H1 (cell line): ENCODE measurements around the gene TRDN. TPM values are rescaled to one million over a fixed set of nuclear protein-coding genes. Genes with fewer than 3 reads are reported as not detected.

Experiments
- CTCF ChIA-PET: fragments of 300-600 bp; sonication (Branson Sonifier 250); formaldehyde crosslinking; loops from one replicate; lab custom pipeline; 2021; ENCODE audit not compliant: partially characterized antibody; lab: Charles Lee
- POLR2A ChIA-PET: fragments of 300-600 bp; sonication (Branson Sonifier 250); formaldehyde crosslinking; loops from one replicate; lab custom pipeline; 2021; ENCODE audit warnings: inconsistent platforms; ENCODE audit not compliant: partially characterized antibody; lab: Charles Lee
- DNase-seq, 2 experiments: peaks; one replicate each; pipeline versions ENCODE4 v3.0.0 to v3.0.0-alpha.2; 2010 to 2022; ENCODE audit warnings: low spot score in 2 of 2, low read depth in 1 of 2, mixed read lengths in 1 of 2
- FAIRE-seq: peaks from 2 replicates; lab custom pipeline; 2011; peaks lifted over from hg19 to GRCh38; lab: Jason Lieb, UNC
- H2AFZ ChIP-seq: 2 replicates; pipeline ENCODE4 v1.8.1; 2012; ENCODE audit warnings: low read length, inconsistent platforms
- H2AK5ac ChIP-seq: 2 replicates; pipeline ENCODE4 v1.6.1; 2013; ENCODE audit warnings: low read depth, low read length
- H2BK120ac ChIP-seq: replicated peaks from 2 replicates; pipeline ENCODE3; 2013; ENCODE audit warnings: low read depth, low read length, inconsistent platforms
- H2BK12ac ChIP-seq: 2 replicates; pipeline ENCODE4 v1.6.1; 2013; ENCODE audit warnings: low read depth, low read length
- H2BK15ac ChIP-seq: 2 replicates; pipeline ENCODE4 v1.6.1; 2013; ENCODE audit warnings: low read length
- H2BK20ac ChIP-seq: 2 replicates; pipeline ENCODE4 v1.6.1; 2013; ENCODE audit warnings: low read length
- H2BK5ac ChIP-seq: 2 replicates; pipeline ENCODE4 v1.6.1; 2013; ENCODE audit warnings: low read depth, low read length
- H3K14ac ChIP-seq: 2 replicates; pipeline ENCODE4 v1.6.1; 2013; ENCODE audit warnings: inconsistent platforms; ENCODE audit not compliant: insufficient read length
- H3K18ac ChIP-seq: 2 replicates; pipeline ENCODE4 v1.6.1; 2013; ENCODE audit warnings: low read length; ENCODE audit errors: extremely low read depth
- H3K23ac ChIP-seq: 2 replicates; pipeline ENCODE4 v1.6.1; 2013; ENCODE audit warnings: inconsistent platforms; ENCODE audit not compliant: insufficient read length
- H3K23me2 ChIP-seq: 2 replicates; pipeline ENCODE4 v1.6.1; 2013; ENCODE audit warnings: low read depth, low read length
- H3K27ac ChIP-seq: 2 replicates; pipeline ENCODE4 v1.6.1; 2011; ENCODE audit warnings: low read depth, low read length, inconsistent platforms
- H3K27me3 ChIP-seq, 4 experiments: replicated peaks in 1 of 4; 1 replicate in 1 of 4; 2 replicates in 3 of 4; pipeline versions ENCODE4 v1.6.1 to v1.8.1; 2011 to 2013; ENCODE audit warnings: low read length in 3 of 4, mild to moderate bottlenecking in 3 of 4, inconsistent platforms in 2 of 4, mixed read lengths in 2 of 4, moderate library complexity in 1 of 4; ENCODE audit not compliant: control insufficient read depth in 3 of 4, insufficient read depth in 3 of 4; ENCODE audit errors: extremely low read depth in 1 of 4
- H3K36me3 ChIP-seq, 4 experiments: 2 replicates each; pipeline versions ENCODE4 v1.6.1 to v1.8.1; 2011 to 2013; ENCODE audit warnings: mild to moderate bottlenecking in 4 of 4, low read length in 3 of 4, moderate library complexity in 2 of 4, control low read depth in 1 of 4, inconsistent platforms in 1 of 4; ENCODE audit not compliant: insufficient read depth in 4 of 4, control insufficient read depth in 2 of 4
- H3K4ac ChIP-seq: replicated peaks from 2 replicates; pipeline ENCODE3; 2013; ENCODE audit warnings: low read length, low read depth, mixed read lengths, inconsistent platforms; ENCODE audit not compliant: insufficient read length
- H3K4me1 ChIP-seq, 4 experiments: replicated peaks in 1 of 4; 1 replicate in 1 of 4; 2 replicates in 3 of 4; pipeline versions ENCODE4 v1.6.1 to v1.8.1; 2011 to 2013; ENCODE audit warnings: low read length in 3 of 4, inconsistent platforms in 2 of 4, mixed read lengths in 1 of 4; ENCODE audit not compliant: insufficient read depth in 4 of 4, control insufficient read depth in 3 of 4
- H3K4me2 ChIP-seq, 2 experiments: 2 replicates each; pipeline versions ENCODE4 v1.6.1 to v1.8.1; 2011 to 2013; ENCODE audit warnings: low read depth in 2 of 2, low read length in 2 of 2, control low read depth in 1 of 2, inconsistent platforms in 1 of 2, mild to moderate bottlenecking in 1 of 2; ENCODE audit not compliant: insufficient read depth in 1 of 2
- H3K4me3 ChIP-seq, 4 experiments: fragments of 200-600, 300-600 bp in 1 of 4; sonication (generic), shearing (Covaris generic), sonication (Bioruptor Twin) in 1 of 4; 2 replicates each; pipeline versions ENCODE4 v1.5.1 to v1.8.1; 2011 to 2016; ENCODE audit warnings: low read length in 4 of 4, low read depth in 3 of 4, control low read depth in 2 of 4, inconsistent platforms in 2 of 4, mild to moderate bottlenecking in 2 of 4, mixed read lengths in 1 of 4, moderate library complexity in 1 of 4; ENCODE audit not compliant: insufficient read depth in 2 of 4; ENCODE audit errors: extremely low read depth in 1 of 4
- H3K56ac ChIP-seq: replicated peaks from 2 replicates; pipeline ENCODE3; 2013; ENCODE audit warnings: low read depth, mild to moderate bottlenecking, mixed read lengths, low read length, inconsistent platforms; ENCODE audit not compliant: insufficient read length
- H3K79me1 ChIP-seq: 2 replicates; pipeline ENCODE4 v1.6.1; 2013; ENCODE audit warnings: low read depth, low read length, control low read depth
- H3K79me2 ChIP-seq, 2 experiments: 2 replicates each; pipeline versions ENCODE4 v1.6.1 to v1.8.1; 2012 to 2013; ENCODE audit warnings: low read length in 2 of 2, mild to moderate bottlenecking in 2 of 2, inconsistent platforms in 1 of 2; ENCODE audit not compliant: insufficient read depth in 2 of 2, control insufficient read depth in 1 of 2
- H3K9ac ChIP-seq, 4 experiments: replicated peaks in 1 of 4; 1 replicate in 1 of 4; 2 replicates in 3 of 4; pipeline versions ENCODE4 v1.6.1 to v1.8.1; 2011 to 2013; ENCODE audit warnings: low read depth in 3 of 4, low read length in 3 of 4, control low read depth in 2 of 4, mild to moderate bottlenecking in 2 of 4, moderate library complexity in 2 of 4, inconsistent platforms in 1 of 4; ENCODE audit errors: extremely low read depth in 1 of 4
- H3K9me3 ChIP-seq, 2 experiments: 2 replicates each; pipeline versions ENCODE4 v1.6.1 to v1.8.1; 2012 to 2013; ENCODE audit warnings: mild to moderate bottlenecking in 2 of 2, moderate library complexity in 2 of 2, control low read depth in 1 of 2, inconsistent platforms in 1 of 2, low read depth in 1 of 2, low read length in 1 of 2, mixed read lengths in 1 of 2; ENCODE audit not compliant: insufficient read depth in 2 of 2
- H4K20me1 ChIP-seq, 2 experiments: replicated peaks in 1 of 2; 2 replicates each; pipeline versions ENCODE3 to v1.8.1; 2011 to 2013; ENCODE audit warnings: inconsistent platforms in 2 of 2, low read length in 2 of 2, mild to moderate bottlenecking in 1 of 2; ENCODE audit not compliant: insufficient read depth in 2 of 2, control insufficient read depth in 1 of 2
- H4K5ac ChIP-seq: 2 replicates; pipeline ENCODE4 v1.6.1; 2013; ENCODE audit warnings: low read length, low read depth, mixed read lengths, inconsistent platforms; ENCODE audit not compliant: insufficient read length
- H4K8ac ChIP-seq: 2 replicates; pipeline ENCODE4 v1.8.0; 2013; ENCODE audit warnings: mild to moderate bottlenecking, moderate library complexity, low read length, inconsistent platforms; ENCODE audit not compliant: insufficient read depth; ENCODE audit errors: extremely low read depth
- H4K91ac ChIP-seq: replicated peaks from 2 replicates; pipeline ENCODE3; 2013; ENCODE audit warnings: low read length, mixed read lengths, inconsistent platforms; ENCODE audit not compliant: insufficient read length
- CBX8 ChIP-seq: fragments of 300-800, 300-1000 bp; sonication (generic); IDR thresholded peaks from 2 replicates; pipeline ENCODE4 v1.7.1; 2016; ENCODE audit warnings: low read depth, low read length, borderline replicate concordance
- CREB1 ChIP-seq: IDR thresholded peaks from 2 replicates; pipeline ENCODE4 v1.6.1; 2012; ENCODE audit warnings: inconsistent platforms
- EP300 ChIP-seq, 2 experiments: IDR thresholded peaks; 1 replicate in 1 of 2; 2 replicates in 1 of 2; pipeline ENCODE4 v1.6.1; 2011 to 2012; ENCODE audit warnings: low read depth in 2 of 2, low read length in 2 of 2, mild to moderate bottlenecking in 2 of 2, borderline replicate concordance in 1 of 2, inconsistent platforms in 1 of 2, moderate library complexity in 1 of 2
- HDAC2 ChIP-seq, 2 experiments: fragments of 300-600 bp in 1 of 2; sonication (generic) in 1 of 2; IDR thresholded peaks; 2 replicates each; pipeline ENCODE4 v1.6.1; 2011 to 2012; ENCODE audit warnings: low read depth in 2 of 2, low read length in 2 of 2, mild to moderate bottlenecking in 2 of 2, moderate library complexity in 2 of 2, borderline replicate concordance in 1 of 2, inconsistent platforms in 1 of 2
- KDM4A ChIP-seq: IDR thresholded peaks from one replicate; pipeline ENCODE4 v1.7.1; 2012; ENCODE audit warnings: low read depth, mild to moderate bottlenecking, moderate library complexity, low read length, inconsistent platforms; ENCODE audit not compliant: severe bottlenecking
- KDM5A ChIP-seq: fragments of 200-600 bp; IDR thresholded peaks from 2 replicates; pipeline ENCODE4 v1.7.1; 2012; ENCODE audit warnings: mild to moderate bottlenecking, low read length, inconsistent platforms, mixed read lengths
- MAFK ChIP-seq: IDR thresholded peaks from 2 replicates; pipeline ENCODE4 v1.6.1; 2012; ENCODE audit warnings: low read depth, mild to moderate bottlenecking, improper control_type of control experiment, low read length
- RFX5 ChIP-seq: IDR thresholded peaks from 2 replicates; pipeline ENCODE4 v1.6.1; 2011; ENCODE audit warnings: low read depth, low read length, improper control_type of control experiment, borderline replicate concordance
- SIRT6 ChIP-seq: IDR thresholded peaks from one replicate; pipeline ENCODE4 v1.7.1; 2012; ENCODE audit warnings: low read length, inconsistent platforms
- SUZ12 ChIP-seq: fragments of 200-600 bp; sonication (generic); IDR thresholded peaks from 2 replicates; pipeline ENCODE4 v1.6.1; 2012; ENCODE audit warnings: mild to moderate bottlenecking, inconsistent platforms, low read length, moderate library complexity, mixed read lengths
- WGBS, 2 experiments: shearing (Covaris generic) in 1 of 2; methylation state at CpG; one replicate each; pipeline versions ENCODE4 v1.1.6 to v1.1.7; 2013 to 2015; ENCODE audit warnings: low lambda C conversion rate in 2 of 2, mixed read lengths in 2 of 2, inconsistent platforms in 1 of 2, low coverage in 1 of 2, missing lambda C conversion rate in 1 of 2; ENCODE audit not compliant: insufficient replicate concordance in 2 of 2, insufficient coverage in 1 of 2, insufficient read length in 1 of 2; ENCODE audit errors: extremely low coverage in 1 of 2, missing lambda C conversion rate in 1 of 2; 5-methylcytosine and 5-hydroxymethylcytosine counted together
- polyA plus RNA-seq, 7 experiments: library from polyadenylated mRNA; depleted of rRNA in 3 of 7; stranded (reverse) in 5 of 7; unstranded in 2 of 7; fragments of >200 nt in 5 of 7; fragments of 200-250 nt in 2 of 7; gene quantifications; 1 replicate in 5 of 7; 2 replicates in 1 of 7; 4 replicates in 1 of 7; pipeline versions ENCODE4 v1.2.1 to v1.2.3, GENCODE V29; 2011 to 2013; ENCODE audit warnings: missing spikeins in 2 of 7, mixed read lengths in 2 of 7
- total RNA-seq: library from RNA; stranded (reverse); fragmentation: NEBNext Ultra II Directional; extraction: Animal tissue kit (Norgen Biotek cat#: 25700); gene quantifications from 2 replicates; pipeline ENCODE4 v1.2.1, GENCODE V29; 2021
- TF ChIP-seq, protein P1 (sequence below), 3 experiments: IDR thresholded peaks; 1 replicate in 2 of 3; 2 replicates in 1 of 3; pipeline versions ENCODE4 v1.5.1 to v1.6.1; 2011; ENCODE audit warnings: low read length in 3 of 3, mild to moderate bottlenecking in 3 of 3, inconsistent platforms in 2 of 3, low read depth in 1 of 3, moderate library complexity in 1 of 3; ENCODE audit not compliant: insufficient read depth in 1 of 3; ENCODE audit errors: control extremely low read depth in 1 of 3

The TRDN gene
- total and polyA plus RNA-seq, 2 of the 8 experiments (the other 6 are each of a cell fraction or from before 2014, with no cell fraction given), result 1.6 to 41.6 TPM

DNA sequence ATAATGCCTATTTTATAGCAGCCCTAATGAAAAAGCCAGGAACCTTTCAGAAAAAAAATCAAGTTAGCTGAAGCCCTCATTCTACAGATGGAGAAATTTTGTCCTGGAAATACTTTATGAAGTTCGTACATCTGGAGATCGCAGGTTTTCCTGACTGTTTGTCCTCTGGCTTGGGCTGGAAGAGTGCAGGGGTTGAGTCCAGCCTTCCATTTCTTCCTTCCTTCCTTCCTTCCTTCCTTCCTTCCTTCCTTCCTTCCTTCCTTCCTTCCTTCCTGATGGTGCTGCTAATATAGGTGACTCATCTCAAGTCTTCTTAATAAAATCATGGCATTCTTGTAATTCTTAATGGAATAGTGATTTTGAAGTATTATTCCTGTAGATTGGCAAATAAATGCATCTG lies 413.3 kb downstream of the TRDN start:
- no peak overlapping the region for H3K18ac ChIP-seq
- H3K14ac ChIP-seq, result no peak overlapping the region
- H3K9ac ChIP-seq, result no peak overlapping the region
- no peaks in the 10 kb centered on the region for H3K79me1 ChIP-seq
- no peaks in the 10 kb centered on the region for H3K27me3 ChIP-seq
- H4K8ac ChIP-seq, result no peak overlapping the region
- no peak overlapping the region for H3K4ac ChIP-seq
- no peak overlapping the region for H3K4me2 ChIP-seq
- H3K27ac ChIP-seq, result no peak overlapping the region
- H3K36me3 ChIP-seq, result no peaks in the 10 kb centered on the region
- FAIRE-seq (no peak), DNase-seq (no peak)
- H3K9me3 ChIP-seq, result no peaks in the 10 kb centered on the region
- CTCF ChIA-PET, result no interaction called here
- no peak overlapping the region for H2BK5ac ChIP-seq
- no peak overlapping the region for H2BK20ac ChIP-seq
- no peaks in the 10 kb centered on the region for H3K4me1 ChIP-seq
- H2AK5ac ChIP-seq, result no peak overlapping the region
- no peak overlapping the region for H3K56ac ChIP-seq
- 89% methylated on average over 2 of the region's 2 CpGs; no CpG with 5 or more reads in 1 of the 2 experiments for WGBS, 2 experiments
- H4K20me1 ChIP-seq, result no peaks in the 10 kb centered on the region
- H3K23me2 ChIP-seq, result no peaks in the 10 kb centered on the region
- no peak overlapping the region for H4K91ac ChIP-seq
- H2BK12ac ChIP-seq, result no peak overlapping the region
- H2BK15ac ChIP-seq, result no peak overlapping the region
- no peak overlapping the region for H2BK120ac ChIP-seq
- H3K4me3 ChIP-seq, result no peak overlapping the region
- no peaks in the 10 kb centered on the region for H3K79me2 ChIP-seq
- POLR2A ChIA-PET, result no interaction called here
- H3K23ac ChIP-seq, result no peak overlapping the region
- H4K5ac ChIP-seq, result no peak overlapping the region
- no peak overlapping the region for H2AFZ ChIP-seq
- TF ChIP-seq KDM5A (no peak), KDM4A (no peak), SIRT6 (no peak), RFX5 (no peak), CBX8 (no peak), HDAC2 (IDR thresholded peaks at IDR 0.05; ENCODE audit: borderline replicate concordance in 1 of 2, low read depth in 2 of 2, low read length in 2 of 2) (no peak), CREB1 (no peak), EP300 (IDR thresholded peaks at IDR 0.05; ENCODE audit: borderline replicate concordance in 1 of 2, low read depth in 2 of 2, low read length in 2 of 2) (no peak), MAFK (no peak), SUZ12 (no peak)
- TF ChIP-seq, protein P1, sequence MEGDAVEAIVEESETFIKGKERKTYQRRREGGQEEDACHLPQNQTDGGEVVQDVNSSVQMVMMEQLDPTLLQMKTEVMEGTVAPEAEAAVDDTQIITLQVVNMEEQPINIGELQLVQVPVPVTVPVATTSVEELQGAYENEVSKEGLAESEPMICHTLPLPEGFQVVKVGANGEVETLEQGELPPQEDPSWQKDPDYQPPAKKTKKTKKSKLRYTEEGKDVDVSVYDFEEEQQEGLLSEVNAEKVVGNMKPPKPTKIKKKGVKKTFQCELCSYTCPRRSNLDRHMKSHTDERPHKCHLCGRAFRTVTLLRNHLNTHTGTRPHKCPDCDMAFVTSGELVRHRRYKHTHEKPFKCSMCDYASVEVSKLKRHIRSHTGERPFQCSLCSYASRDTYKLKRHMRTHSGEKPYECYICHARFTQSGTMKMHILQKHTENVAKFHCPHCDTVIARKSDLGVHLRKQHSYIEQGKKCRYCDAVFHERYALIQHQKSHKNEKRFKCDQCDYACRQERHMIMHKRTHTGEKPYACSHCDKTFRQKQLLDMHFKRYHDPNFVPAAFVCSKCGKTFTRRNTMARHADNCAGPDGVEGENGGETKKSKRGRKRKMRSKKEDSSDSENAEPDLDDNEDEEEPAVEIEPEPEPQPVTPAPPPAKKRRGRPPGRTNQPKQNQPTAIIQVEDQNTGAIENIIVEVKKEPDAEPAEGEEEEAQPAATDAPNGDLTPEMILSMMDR (IDR thresholded peaks at IDR 0.05; ENCODE audit: control extremely low read depth in 1 of 3, insufficient read depth in 1 of 3, low read depth in 1 of 3, low read length in 3 of 3), result no peak
